Measurements from ENCODE around the gene PEX26. TPM values are rescaled to one million over a fixed set of nuclear protein-coding genes. Genes with fewer than 3 reads are reported as not detected.
A peak's percentile ranks its signal among the peaks of the same experiment; 100 is the strongest.
"Not testable (repeated sequence)": the region's sequence is repeated elsewhere in the genome, so short reads cannot be mapped to it uniquely, and the experiment has no call there.

PEX26 gene
- total RNA-seq, 3 donors from 2014 or later, result 51.3 to 68.3 (median 58.2) TPM

- Mint-ChIP-seq H3K9me3 (no peaks in the 10 kb centered on the region), H3K4me1 (ENCODE audit: low read depth) (peaks cover 16% of the 10 kb centered on the region), H3K4me3 (no peak overlapping the region), H3K27me3 (ENCODE audit: low read depth) (no peaks in the 10 kb centered on the region), H3K36me3 (ENCODE audit: insufficient read depth) (peaks cover under 1% of the 10 kb centered on the region)
- DNase-seq, result no peak
- ATAC-seq, result no peak
These were observed 4.3 kb upstream of the PEX26 start for GRCh38 chr22:18073467-18073866.

- not testable (repeated sequence) for DNase-seq; H3K4me3 Mint-ChIP-seq; ATAC-seq; H3K9me3 Mint-ChIP-seq; H3K36me3 Mint-ChIP-seq (ENCODE audit: insufficient read depth); H3K27me3 Mint-ChIP-seq (ENCODE audit: low read depth)
- H3K4me1 Mint-ChIP-seq (ENCODE audit: low read depth), result peaks cover 19% of the 10 kb centered on the region
These were observed 3.9 kb upstream of the PEX26 start for GRCh38 chr22:18073927-18074326.

- Mint-ChIP-seq H3K27me3 (ENCODE audit: low read depth) (no peaks in the 10 kb centered on the region), H3K4me1 (ENCODE audit: low read depth) (peaks cover 30% of the 10 kb centered on the region), H3K4me3 (no peak overlapping the region), H3K36me3 (ENCODE audit: insufficient read depth) (peaks cover 9% of the 10 kb centered on the region), H3K9me3 (no peaks in the 10 kb centered on the region)
- no peak for DNase-seq
- ATAC-seq, result no peak
These were observed 2.6 kb upstream of the PEX26 start for GRCh38 chr22:18075101-18075719.

GRCh38 chr22:18075720-18076497 is 1.9 kb upstream of the PEX26 start:
- Mint-ChIP-seq H3K4me3 (peak overlapping the region; percentile 62), H3K4me1 (ENCODE audit: low read depth) (peaks cover 33% of the 10 kb centered on the region), H3K9me3 (peaks cover 3% of the 10 kb centered on the region), H3K27me3 (ENCODE audit: low read depth) (no peaks in the 10 kb centered on the region), H3K36me3 (ENCODE audit: insufficient read depth) (peaks cover 15% of the 10 kb centered on the region)
- DNase-seq (peak; percentile 18), ATAC-seq (no peak)

- Mint-ChIP-seq H3K4me3 (peak overlapping the region; percentile 98), H3K4me1 (ENCODE audit: low read depth) (peaks cover 44% of the 10 kb centered on the region), H3K27me3 (ENCODE audit: low read depth) (no peaks in the 10 kb centered on the region), H3K9me3 (peaks cover 3% of the 10 kb centered on the region), H3K36me3 (ENCODE audit: insufficient read depth) (peaks cover 27% of the 10 kb centered on the region)
- ATAC-seq (peak in 1 of 2 donors; percentile 41), DNase-seq (no peak)
These were observed 627 bp upstream of the PEX26 start for GRCh38 chr22:18077087-18077638.

GRCh38 chr22:18078329-18079041 is 695 bp downstream of the PEX26 start:
- Mint-ChIP-seq H3K36me3 (ENCODE audit: insufficient read depth) (peaks cover 39% of the 10 kb centered on the region), H3K4me3 (peak overlapping the region; percentile 98), H3K9me3 (peaks cover 3% of the 10 kb centered on the region), H3K27me3 (ENCODE audit: low read depth) (no peaks in the 10 kb centered on the region), H3K4me1 (ENCODE audit: low read depth) (peaks cover 55% of the 10 kb centered on the region)
- ATAC-seq, result peak; percentile 36
- peak; percentile 18 for DNase-seq

GRCh38 chr22:18079706-18080233 is 2.0 kb downstream of the PEX26 start:
- peak overlapping the region; percentile 98 for H3K4me3 Mint-ChIP-seq
- H3K9me3 Mint-ChIP-seq, result peaks cover 3% of the 10 kb centered on the region
- peaks cover 55% of the 10 kb centered on the region for H3K4me1 Mint-ChIP-seq (ENCODE audit: low read depth)
- no peaks in the 10 kb centered on the region for H3K27me3 Mint-ChIP-seq (ENCODE audit: low read depth)
- no peak for DNase-seq
- ATAC-seq, result no peak
- H3K36me3 Mint-ChIP-seq (ENCODE audit: insufficient read depth), result peaks cover 42% of the 10 kb centered on the region

GRCh38 chr22:18081416-18081815 is 3.6 kb downstream of the PEX26 start:
- peaks cover 3% of the 10 kb centered on the region for H3K9me3 Mint-ChIP-seq
- H3K36me3 Mint-ChIP-seq (ENCODE audit: insufficient read depth), result peaks cover 53% of the 10 kb centered on the region
- no peaks in the 10 kb centered on the region for H3K27me3 Mint-ChIP-seq (ENCODE audit: low read depth)
- peaks cover 50% of the 10 kb centered on the region for H3K4me1 Mint-ChIP-seq (ENCODE audit: low read depth)
- ATAC-seq (no peak), DNase-seq (no peak)
- H3K4me3 Mint-ChIP-seq, result no peak overlapping the region

GRCh38 chr22:18082467-18082866 is 4.7 kb downstream of the PEX26 start:
- Mint-ChIP-seq H3K4me1 (ENCODE audit: low read depth) (peaks cover 44% of the 10 kb centered on the region), H3K36me3 (ENCODE audit: insufficient read depth) (peaks cover 57% of the 10 kb centered on the region), H3K9me3 (peaks cover 3% of the 10 kb centered on the region), H3K27me3 (ENCODE audit: low read depth) (no peaks in the 10 kb centered on the region), H3K4me3 (no peak overlapping the region)
- no peak for DNase-seq
- no peak for ATAC-seq

GRCh38 chr22:18083406-18083805 is 5.6 kb downstream of the PEX26 start:
- Mint-ChIP-seq H3K27me3 (ENCODE audit: low read depth) (no peaks in the 10 kb centered on the region), H3K4me3 (no peak overlapping the region), H3K36me3 (ENCODE audit: insufficient read depth) (peaks cover 61% of the 10 kb centered on the region), H3K4me1 (ENCODE audit: low read depth) (peaks cover 40% of the 10 kb centered on the region), H3K9me3 (peaks cover 3% of the 10 kb centered on the region)
- DNase-seq (no peak), ATAC-seq (no peak)

GRCh38 chr22:18085188-18085587 is 7.4 kb downstream of the PEX26 start:
- ATAC-seq (no peak), DNase-seq (no peak)
- Mint-ChIP-seq H3K4me3 (no peak overlapping the region), H3K9me3 (peaks cover 3% of the 10 kb centered on the region), H3K36me3 (ENCODE audit: insufficient read depth) (peaks cover 62% of the 10 kb centered on the region), H3K27me3 (ENCODE audit: low read depth) (no peaks in the 10 kb centered on the region), H3K4me1 (ENCODE audit: low read depth) (peaks cover 31% of the 10 kb centered on the region)

GRCh38 chr22:18087350-18087855 is 9.6 kb downstream of the PEX26 start:
- DNase-seq (no peak), ATAC-seq (no peak)
- H3K4me1 Mint-ChIP-seq (ENCODE audit: low read depth), result peaks cover 28% of the 10 kb centered on the region
- H3K9me3 Mint-ChIP-seq, result no peaks in the 10 kb centered on the region
- no peak overlapping the region for H3K4me3 Mint-ChIP-seq
- no peaks in the 10 kb centered on the region for H3K27me3 Mint-ChIP-seq (ENCODE audit: low read depth)
- H3K36me3 Mint-ChIP-seq (ENCODE audit: insufficient read depth), result peaks cover 52% of the 10 kb centered on the region

GRCh38 chr22:18088825-18089568 is 11.2 kb downstream of the PEX26 start:
- H3K27me3 Mint-ChIP-seq (ENCODE audit: low read depth), result no peaks in the 10 kb centered on the region
- no peak overlapping the region for H3K4me3 Mint-ChIP-seq
- no peak for DNase-seq
- ATAC-seq, result no peak
- peaks cover 20% of the 10 kb centered on the region for H3K4me1 Mint-ChIP-seq (ENCODE audit: low read depth)
- H3K36me3 Mint-ChIP-seq (ENCODE audit: insufficient read depth), result peaks cover 43% of the 10 kb centered on the region
- H3K9me3 Mint-ChIP-seq, result no peaks in the 10 kb centered on the region

Data from activated T-cell treated with anti-CD3 and anti-CD28 coated beads, Interleukin-2, amount 50 U/mL, for 4 hours (primary cell).